Calu3 (cell line): Measurements from ENCODE around the gene TNRC6C. TPM values are rescaled to one million over a fixed set of nuclear protein-coding genes. Genes with fewer than 3 reads are reported as not detected.

Experiments
- BruUV-seq: library from RNA; stranded (reverse); fragments of 400-500 nt; replicated peaks from 2 replicates; lab custom pipeline; 2021; lab: Mats Ljungman, UMichigan
- CTCF ChIA-PET: fragments of 300-600 bp; sonication (Branson Sonifier 250); formaldehyde crosslinking; loops from one replicate; lab custom pipeline; 2022; ENCODE audit warnings: antibody characterized with exemption; lab: Charles Lee
- DNase-seq: peaks from one replicate; pipeline ENCODE4 v3.0.0; 2022
- H3K27ac Mint-ChIP-seq: one replicate; pipeline ENCODE4 v1.8.0; 2022; ENCODE audit warnings: mixed read lengths; ENCODE audit not compliant: unreplicated experiment
- H3K27me3 Mint-ChIP-seq: one replicate; pipeline ENCODE4 v1.8.0; 2022; ENCODE audit warnings: mixed read lengths; ENCODE audit not compliant: unreplicated experiment
- H3K36me3 Mint-ChIP-seq: one replicate; pipeline ENCODE4 v1.8.0; 2022; ENCODE audit warnings: mild to moderate bottlenecking, moderate library complexity, mixed read lengths; ENCODE audit not compliant: insufficient read depth, unreplicated experiment
- H3K4me1 Mint-ChIP-seq: one replicate; pipeline ENCODE4 v1.8.0; 2022; ENCODE audit warnings: mild to moderate bottlenecking, low read depth, mixed read lengths; ENCODE audit not compliant: unreplicated experiment
- H3K4me3 Mint-ChIP-seq: one replicate; pipeline ENCODE4 v1.8.0; 2022; ENCODE audit warnings: mild to moderate bottlenecking, low read depth, moderate library complexity, mixed read lengths; ENCODE audit not compliant: unreplicated experiment
- H3K9me3 Mint-ChIP-seq: one replicate; pipeline ENCODE4 v1.8.0; 2022; ENCODE audit warnings: low read depth, mixed read lengths; ENCODE audit not compliant: unreplicated experiment
- CTCF ChIP-seq: fragments of 200-600 bp; IDR thresholded peaks from one replicate; pipeline ENCODE4 v1.8.0; 2022; ENCODE audit warnings: antibody characterized with exemption; ENCODE audit not compliant: unreplicated experiment
- intact Hi-C: fragments of 100-400 bp; cut with micrococcal nuclease; formaldehyde crosslinking; loops from one replicate; pipeline ENCODE4 v1.10.0; 2022; ENCODE audit not compliant: unreplicated experiment
- total RNA-seq: library from RNA; stranded (reverse); gene quantifications from 2 replicates; pipeline ENCODE4 v1.2.3, GENCODE V29; 2022

TNRC6C gene
- total RNA-seq, 1 experiment from 2014 or later, result 18.2 TPM

GRCh38 chr17:78058001-78058400, 99.5 kb downstream of the TNRC6C start:
- H3K36me3 Mint-ChIP-seq, result no peaks in the 10 kb centered on the region
- H3K27me3 Mint-ChIP-seq, result no peaks in the 10 kb centered on the region
- CTCF ChIA-PET, result no interaction called here
- BruUV-seq, result no TSS peak
- no peaks in the 10 kb centered on the region for H3K4me1 Mint-ChIP-seq
- DNase-seq, result no peak
- no peak overlapping the region for H3K27ac Mint-ChIP-seq
- H3K9me3 Mint-ChIP-seq, result no peaks in the 10 kb centered on the region
- no peak overlapping the region for H3K4me3 Mint-ChIP-seq
- no peak for TF ChIP-seq CTCF
- intact Hi-C loops, result no loop called here

- Mint-ChIP-seq H3K27me3 (no peaks in the 10 kb centered on the region), H3K4me3 (no peak overlapping the region), H3K36me3 (no peaks in the 10 kb centered on the region), H3K4me1 (no peaks in the 10 kb centered on the region), H3K27ac (no peak overlapping the region), H3K9me3 (no peaks in the 10 kb centered on the region)
- BruUV-seq, result no TSS peak
- CTCF ChIA-PET, result no interaction called here
- no peak for TF ChIP-seq CTCF
- intact Hi-C loops, result no loop called here
- DNase-seq, result no peak
Observed at GRCh38 chr17:78058581-78058980, 100.1 kb downstream of the TNRC6C start.

GRCh38 chr17:78062596-78062995, 104.1 kb downstream of the TNRC6C start:
- CTCF ChIA-PET, result no interaction called here
- Mint-ChIP-seq H3K4me1 (no peaks in the 10 kb centered on the region), H3K36me3 (no peaks in the 10 kb centered on the region), H3K4me3 (no peak overlapping the region), H3K9me3 (no peaks in the 10 kb centered on the region), H3K27ac (no peak overlapping the region), H3K27me3 (no peaks in the 10 kb centered on the region)
- no peak for TF ChIP-seq CTCF
- no TSS peak for BruUV-seq
- DNase-seq, result no peak
- intact Hi-C loops, result no loop called here

- no peak for TF ChIP-seq CTCF
- Mint-ChIP-seq H3K4me3 (no peak overlapping the region), H3K27me3 (no peaks in the 10 kb centered on the region), H3K9me3 (no peaks in the 10 kb centered on the region), H3K4me1 (no peaks in the 10 kb centered on the region), H3K36me3 (no peaks in the 10 kb centered on the region), H3K27ac (no peak overlapping the region)
- intact Hi-C loops, result no loop called here
- no peak for DNase-seq
- CTCF ChIA-PET, result no interaction called here
- no TSS peak for BruUV-seq
Observed at GRCh38 chr17:78063489-78063888, 105.0 kb downstream of the TNRC6C start.
